GM20000 (cell line): ENCODE data around the gene ERLIN1.

Source experiments
- DNase-seq: peaks from one replicate; pipeline ENCODE4 v3.0.0; 2012; ENCODE audit warnings: low spot score
- CTCF ChIP-seq: IDR thresholded peaks from 2 replicates; pipeline ENCODE4 v1.5.1; 2012; ENCODE audit warnings: mild to moderate bottlenecking, control low read depth; ENCODE audit errors: extremely low read depth, missing control alignments

The ERLIN1 gene

GRCh38 chr10:100122780-100123179, 63.0 kb downstream of the ERLIN1 start:
- DNase-seq: no peak
- no peak for TF ChIP-seq CTCF

GRCh38 chr10:100120550-100120949, 65.3 kb downstream of the ERLIN1 start:
- DNase-seq: no peak
- TF ChIP-seq CTCF: no peak

GRCh38 chr10:100119726-100120125, 66.1 kb downstream of the ERLIN1 start:
- no peak for DNase-seq
- no peak for TF ChIP-seq CTCF

- no peak for TF ChIP-seq CTCF
Measured at GRCh38 chr10:100114976-100115770, 70.7 kb downstream of the ERLIN1 start.

GRCh38 chr10:100114460-100114859, 71.4 kb downstream of the ERLIN1 start:
- no peak for TF ChIP-seq CTCF
- no peak for DNase-seq

More at GRCh38 chr10:100114976-100115770, 70.7 kb downstream of the ERLIN1 start:
- no peak for DNase-seq

- DNase-seq: no peak
- TF ChIP-seq CTCF: no peak
Measured at GRCh38 chr10:100109670-100110069, 76.2 kb downstream of the ERLIN1 start.

GRCh38 chr10:100106865-100107264, 79.0 kb downstream of the ERLIN1 start:
- DNase-seq: no peak
- no peak for TF ChIP-seq CTCF
